Gastroesophageal sphincter (tissue), 3 donors: ENCODE measurements around the gene GIPC3.

ENCODE experiments used
- CTCF ChIP-seq, 4 experiments: fragments of 200-600 bp in 2 of 4; fragments of 450-650 bp in 2 of 4; sonication (generic) in 1 of 4; IDR thresholded peaks; one replicate each; pipeline ENCODE4 v1.5.1; 2017 to 2019; ENCODE audit warnings: antibody characterized with exemption in 4 of 4, mild to moderate bottlenecking in 2 of 4, moderate library complexity in 2 of 4
- POLR2A ChIP-seq, 2 donors: fragments of 450-650 bp; IDR thresholded peaks; one replicate each; pipeline ENCODE4 v1.6.1; 2017; ENCODE audit warnings: antibody characterized with exemption in 2 of 2, mild to moderate bottlenecking in 2 of 2, moderate library complexity in 1 of 2

GRCh38 chr19:3548606-3549005 is 36.7 kb upstream of the GIPC3 start:
- no peak for TF ChIP-seq CTCF (IDR thresholded peaks at IDR 0.05)
- no peak for TF ChIP-seq POLR2A (IDR thresholded peaks at IDR 0.05)
